SJSA1 (cell line): Measurements from ENCODE around the gene ATP6V1A. TPM values are rescaled to one million over a fixed set of nuclear protein-coding genes. Genes with fewer than 3 reads are reported as not detected.

Experiments used
- DNase-seq, 2 experiments: peaks; one replicate each; pipeline ENCODE4 v3.0.0-alpha.2; 2015 to 2020; ENCODE audit warnings: low spot score in 2 of 2, low read depth in 1 of 2
- H3K27ac ChIP-seq: fragments of 250-450 bp; sonication (Bioruptor Pico); 2 replicates; pipeline ENCODE4 v1.5.1; 2020; ENCODE audit warnings: mild to moderate bottlenecking, moderate library complexity
- H3K27me3 ChIP-seq: fragments of 250-450 bp; sonication (Bioruptor Pico); replicated peaks from 2 replicates; pipeline ENCODE4 v1.5.1; 2020; ENCODE audit warnings: mild to moderate bottlenecking, moderate library complexity
- H3K36me3 ChIP-seq: fragments of 250-450 bp; sonication (Bioruptor Pico); 2 replicates; pipeline ENCODE4 v1.5.1; 2020; ENCODE audit warnings: mild to moderate bottlenecking
- H3K4me1 ChIP-seq: fragments of 250-450 bp; sonication (Bioruptor Pico); replicated peaks from 2 replicates; pipeline ENCODE4 v1.6.1; 2021; ENCODE audit warnings: mild to moderate bottlenecking
- H3K4me3 ChIP-seq: fragments of 250-450 bp; sonication (Bioruptor Pico); 2 replicates; pipeline ENCODE4 v1.5.1; 2020; ENCODE audit warnings: mild to moderate bottlenecking
- H3K9me3 ChIP-seq: fragments of 250-450 bp; sonication (Bioruptor Pico); replicated peaks from 2 replicates; pipeline ENCODE4 v1.5.1; 2020; ENCODE audit warnings: mild to moderate bottlenecking
- total RNA-seq: library from RNA; depleted of rRNA; stranded (reverse); fragments of >200 nt; shearing (Covaris generic); gene quantifications from 2 replicates; pipeline ENCODE4 v1.2.3, GENCODE V29; 2014

The ATP6V1A gene
- total RNA-seq, 1 experiment from 2014 or later: 65.8 TPM

- Histone ChIP-seq H3K36me3 (peaks cover 19% of the 10 kb centered on the region), H3K27ac (no peak overlapping the region), H3K27me3 (no peaks in the 10 kb centered on the region), H3K4me3 (no peak overlapping the region), H3K9me3 (no peaks in the 10 kb centered on the region), H3K4me1 (peaks cover 1% of the 10 kb centered on the region; the same call in 1 of the 2 replicates)
- no peak for DNase-seq
Observed at GRCh38 chr3:113731694-113732093, 15.1 kb upstream of the ATP6V1A start.

GRCh38 chr3:113736548-113737089 lies 10.2 kb upstream of the ATP6V1A start:
- H3K27ac ChIP-seq: no peak overlapping the region
- H3K4me3 ChIP-seq: no peak overlapping the region
- H3K27me3 ChIP-seq: no peaks in the 10 kb centered on the region
- H3K9me3 ChIP-seq: no peaks in the 10 kb centered on the region
- peak in 1 of 2 experiments; percentile 49 for DNase-seq
- peaks cover 17% of the 10 kb centered on the region for H3K36me3 ChIP-seq
- peaks cover 4% of the 10 kb centered on the region; the same call in 1 of the 2 replicates for H3K4me1 ChIP-seq

DNA sequence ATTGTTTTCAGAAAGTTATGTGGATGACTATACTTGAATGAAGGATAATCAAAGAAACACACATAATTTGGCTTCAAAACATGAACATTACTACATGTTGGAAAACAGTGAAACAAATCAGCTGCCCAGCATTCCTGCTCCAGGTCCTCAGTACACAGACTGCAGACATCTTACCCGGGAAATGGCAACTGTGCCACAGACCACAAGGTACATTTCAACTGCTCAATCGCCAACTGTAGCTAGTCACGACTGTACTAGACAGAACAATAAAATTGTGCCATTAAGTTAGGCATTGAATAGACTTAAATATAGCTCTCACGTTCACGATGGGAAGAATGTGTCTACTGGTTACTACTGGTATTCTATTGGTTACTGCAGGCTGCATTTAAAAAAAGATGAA lies 5.7 kb upstream of the ATP6V1A start:
- Histone ChIP-seq H3K36me3 (peaks cover 30% of the 10 kb centered on the region), H3K9me3 (no peaks in the 10 kb centered on the region), H3K4me1 (peaks cover 12% of the 10 kb centered on the region; the same call in 1 of the 2 replicates), H3K27ac (no peak overlapping the region), H3K4me3 (no peak overlapping the region), H3K27me3 (no peaks in the 10 kb centered on the region)
- no peak for DNase-seq

DNA sequence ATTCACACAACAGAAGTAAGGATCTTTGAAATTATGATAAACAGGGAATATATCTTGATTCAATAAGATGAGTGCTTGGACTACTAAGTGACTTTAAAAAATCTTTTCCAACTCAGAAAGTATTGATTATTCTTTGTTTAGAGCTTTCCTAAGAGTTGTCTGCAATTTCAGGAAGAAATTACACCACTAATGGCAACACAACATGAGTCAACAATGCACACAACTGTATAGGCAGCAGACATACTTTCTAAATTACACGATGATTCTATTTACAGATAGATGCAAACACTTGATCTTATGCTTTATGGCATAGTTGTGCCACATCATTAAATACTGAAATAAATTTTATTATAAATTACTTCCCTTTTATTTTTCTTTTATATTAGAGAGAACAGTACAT lies 5.2 kb upstream of the ATP6V1A start:
- DNase-seq: no peak
- Histone ChIP-seq H3K4me3 (no peak overlapping the region), H3K9me3 (no peaks in the 10 kb centered on the region), H3K27ac (no peak overlapping the region), H3K27me3 (no peaks in the 10 kb centered on the region), H3K4me1 (peaks cover 15% of the 10 kb centered on the region), H3K36me3 (peaks cover 30% of the 10 kb centered on the region)

DNA sequence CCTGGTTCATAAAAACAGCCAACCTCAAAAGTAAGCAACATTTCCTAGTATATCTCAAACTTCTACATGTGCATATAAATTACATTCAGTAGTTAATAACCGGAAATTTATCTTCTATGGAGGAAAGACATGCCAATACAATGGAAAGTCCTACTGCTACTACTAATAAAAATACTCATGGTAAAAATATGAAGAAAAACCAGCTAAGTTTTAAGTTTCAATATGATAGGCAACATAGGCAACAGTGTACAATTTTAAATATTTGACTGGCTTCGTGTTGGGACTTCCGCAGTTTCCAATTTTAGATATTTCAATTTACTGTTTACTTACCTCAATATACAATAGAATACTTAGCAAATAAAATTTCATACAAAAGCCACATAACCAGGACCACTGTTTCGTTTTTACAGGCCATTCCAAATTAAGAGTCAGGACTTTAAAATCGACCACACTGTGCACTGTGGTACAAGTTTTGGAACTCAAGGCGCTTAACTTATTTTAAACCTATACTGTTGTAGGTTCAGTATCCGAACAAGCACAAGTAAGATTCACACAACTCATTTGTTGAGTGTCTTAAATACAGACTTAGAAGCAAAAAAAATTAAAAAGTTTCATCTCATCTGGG lies 3.7 kb upstream of the ATP6V1A start:
- Histone ChIP-seq H3K4me1 (peaks cover 20% of the 10 kb centered on the region), H3K27ac (no peak overlapping the region)

GRCh38 chr3:113744941-113745755 lies 1.7 kb upstream of the ATP6V1A start:
- peak; percentile 62 to 77 for DNase-seq
- no peaks in the 10 kb centered on the region for H3K9me3 ChIP-seq
- H3K4me1 ChIP-seq: peaks cover 23% of the 10 kb centered on the region
- peaks cover 30% of the 10 kb centered on the region for H3K36me3 ChIP-seq
- peak overlapping the region; percentile 99 for H3K27ac ChIP-seq
- H3K4me3 ChIP-seq: peak overlapping the region; percentile 80
- H3K27me3 ChIP-seq: no peaks in the 10 kb centered on the region

More for the DNA sequence above, 3.7 kb upstream of the ATP6V1A start:
- peaks cover 30% of the 10 kb centered on the region for H3K36me3 ChIP-seq
- no peak for DNase-seq
- H3K27me3 ChIP-seq: no peaks in the 10 kb centered on the region
- no peak overlapping the region for H3K4me3 ChIP-seq
- no peaks in the 10 kb centered on the region for H3K9me3 ChIP-seq

DNA sequence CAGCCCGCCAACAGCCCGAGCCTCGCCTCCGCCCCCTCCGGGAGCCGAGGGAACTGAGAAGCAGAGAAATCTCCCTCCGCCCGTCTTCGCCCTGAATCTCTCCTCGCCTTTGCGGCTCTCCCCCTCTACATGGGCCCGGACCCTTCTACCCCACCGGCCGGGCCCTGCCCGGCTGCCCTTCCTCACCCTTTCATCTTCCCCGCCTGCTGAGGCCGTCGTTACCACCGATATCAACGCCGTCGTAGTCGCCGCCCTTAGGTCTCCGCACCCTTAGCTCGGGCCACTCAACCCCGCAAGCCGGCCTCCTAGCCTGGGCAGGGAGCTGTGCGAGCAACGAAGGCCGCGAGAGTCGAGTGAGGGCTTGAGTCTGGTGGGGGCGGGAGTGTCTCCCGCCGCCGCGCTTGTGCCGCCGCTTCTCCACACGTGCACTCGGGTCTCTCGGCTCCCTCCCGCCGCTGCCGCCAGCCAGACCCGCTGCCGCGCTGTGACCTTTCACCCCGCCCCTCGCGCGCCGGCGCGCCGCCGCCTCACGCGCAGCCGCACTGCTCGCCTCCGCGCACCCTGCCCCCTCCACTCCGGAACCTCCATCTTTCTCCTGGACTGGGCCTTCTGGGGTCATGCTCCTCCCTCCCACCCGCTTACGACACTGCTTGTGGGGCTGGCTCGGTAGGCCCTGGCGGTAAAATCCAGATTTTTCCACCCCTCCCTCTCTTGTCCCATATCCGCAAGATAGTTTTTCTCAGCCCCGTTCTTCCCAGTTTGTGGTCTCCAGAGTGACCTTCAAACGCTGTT lies 883 bp upstream of the ATP6V1A start, which contains the start of gene NAA50:
NAA50 (minus strand) TSS at position 494 of the 792 bp plus-strand sequence; CDS start at position 194, 300 bp downstream.
- peaks cover 28% of the 10 kb centered on the region for H3K36me3 ChIP-seq
- DNase-seq: peak; percentile 88 to 93
- H3K4me1 ChIP-seq: peaks cover 23% of the 10 kb centered on the region
- H3K27ac ChIP-seq: peak within 1 kb of the TSS; percentile 99
- peak within 1 kb of the TSS; percentile 80 for H3K4me3 ChIP-seq
- H3K9me3 ChIP-seq: no peaks in the 10 kb centered on the region
- no peaks in the 10 kb centered on the region for H3K27me3 ChIP-seq

DNA sequence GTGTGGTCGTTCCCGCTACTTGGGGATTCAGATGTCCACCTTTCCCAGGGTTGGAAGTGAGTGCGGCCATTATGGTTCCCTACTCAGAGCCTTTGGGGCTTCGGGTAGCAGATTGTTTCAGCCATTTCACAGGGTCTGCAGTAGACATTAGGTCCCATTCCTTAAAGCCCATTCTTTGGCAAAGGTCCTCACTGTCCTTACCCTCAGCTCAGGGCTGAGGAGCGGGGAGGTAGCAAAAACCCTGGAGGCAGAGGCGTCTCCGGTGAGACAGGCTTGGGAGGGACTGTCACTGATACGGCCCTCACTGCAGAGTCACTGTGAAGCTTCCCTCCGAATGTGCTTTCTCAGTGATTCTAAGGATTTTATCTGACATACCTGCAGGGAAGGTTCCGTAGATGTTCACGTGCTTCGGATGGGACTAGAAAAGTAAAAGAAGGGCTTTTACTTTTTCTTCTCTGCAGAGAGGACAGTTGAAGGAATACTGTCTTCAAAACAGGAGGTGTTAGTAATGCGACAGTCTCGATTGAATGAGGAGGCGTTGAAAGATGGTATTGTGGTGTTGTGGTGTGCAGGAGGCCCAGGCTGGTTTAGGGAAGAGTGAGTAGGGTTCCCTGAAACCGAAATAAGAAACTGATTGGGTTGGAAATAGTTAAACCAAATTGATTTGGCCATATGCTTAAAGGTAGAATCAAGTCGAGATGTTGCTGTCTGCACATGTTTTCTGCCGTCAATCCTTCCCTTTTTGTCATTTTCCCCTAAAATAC lies 630 bp downstream of the ATP6V1A start:
- H3K9me3 ChIP-seq: no peaks in the 10 kb centered on the region
- H3K4me1 ChIP-seq: peaks cover 23% of the 10 kb centered on the region
- peak in 1 of 2 experiments; percentile 23 for DNase-seq
- H3K27ac ChIP-seq: peak overlapping the region; percentile 99
- H3K27me3 ChIP-seq: no peaks in the 10 kb centered on the region
- peaks cover 24% of the 10 kb centered on the region for H3K36me3 ChIP-seq
- H3K4me3 ChIP-seq: peak overlapping the region; percentile 80

GRCh38 chr3:113751141-113751540 lies 4.3 kb downstream of the ATP6V1A start:
- H3K4me1 ChIP-seq: peaks cover 15% of the 10 kb centered on the region
- no peak for DNase-seq

GRCh38 chr3:113753376-113753985 lies 6.6 kb downstream of the ATP6V1A start:
- no peaks in the 10 kb centered on the region for H3K27me3 ChIP-seq
- H3K4me3 ChIP-seq: no peak overlapping the region
- peaks cover 3% of the 10 kb centered on the region; the same call in 1 of the 2 replicates for H3K9me3 ChIP-seq
- no peak for DNase-seq
- no peak overlapping the region for H3K27ac ChIP-seq
- no peaks in the 10 kb centered on the region for H3K4me1 ChIP-seq
- H3K36me3 ChIP-seq: peaks cover 6% of the 10 kb centered on the region; the same call in 1 of the 2 replicates

More at GRCh38 chr3:113751141-113751540, 4.3 kb downstream of the ATP6V1A start:
- H3K36me3 ChIP-seq: no peaks in the 10 kb centered on the region; the same call in 1 of the 2 replicates
- H3K4me3 ChIP-seq: no peak overlapping the region
- no peaks in the 10 kb centered on the region for H3K27me3 ChIP-seq
- H3K9me3 ChIP-seq: no peaks in the 10 kb centered on the region
- H3K27ac ChIP-seq: no peak overlapping the region

DNA sequence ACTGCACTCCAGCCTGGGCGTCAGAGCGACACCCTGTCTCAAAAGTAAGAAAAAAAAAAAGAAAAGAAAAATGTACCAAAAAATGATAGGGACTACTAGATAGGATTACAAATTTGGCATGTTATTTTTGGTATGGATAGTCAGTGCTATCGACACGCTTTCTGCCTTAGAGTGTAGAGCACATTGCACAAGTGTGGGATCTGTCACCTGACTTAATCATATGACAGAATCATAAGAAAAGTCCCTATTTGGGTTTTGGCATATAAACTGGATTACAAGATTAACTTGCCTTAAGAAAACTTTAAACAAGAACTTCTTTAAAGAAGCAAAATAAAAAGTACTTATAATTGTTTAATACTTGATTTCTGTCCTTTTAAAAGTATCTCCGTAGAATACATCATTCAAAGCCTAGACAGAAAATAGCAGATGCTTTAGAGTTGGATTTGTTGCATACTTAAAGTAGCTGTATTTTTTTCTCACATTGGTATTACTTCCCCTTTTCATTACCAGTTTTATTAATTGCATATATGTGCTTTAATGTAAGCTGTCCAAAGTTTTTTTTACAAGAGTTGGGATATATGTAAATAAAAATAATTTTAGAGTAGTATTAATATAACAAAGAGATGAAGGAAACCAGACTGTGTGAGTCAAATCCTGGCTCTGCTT lies 7.8 kb downstream of the ATP6V1A start:
- H3K9me3 ChIP-seq: peaks cover 6% of the 10 kb centered on the region; the same call in 1 of the 2 replicates
- DNase-seq: no peak
- peaks cover 7% of the 10 kb centered on the region; the same call in 1 of the 2 replicates for H3K36me3 ChIP-seq

More for the DNA sequence above, 7.8 kb downstream of the ATP6V1A start:
- Histone ChIP-seq H3K27me3 (no peaks in the 10 kb centered on the region), H3K4me3 (no peak overlapping the region), H3K4me1 (no peaks in the 10 kb centered on the region), H3K27ac (no peak overlapping the region)
